Measurements from ENCODE around the gene C1orf232. TPM values are rescaled to one million over a fixed set of nuclear protein-coding genes. Genes with fewer than 3 reads are reported as not detected.

C1orf232 gene
- polyA plus RNA-seq, 4 donors: 0.56 TPM; not detected in 3

DNA sequence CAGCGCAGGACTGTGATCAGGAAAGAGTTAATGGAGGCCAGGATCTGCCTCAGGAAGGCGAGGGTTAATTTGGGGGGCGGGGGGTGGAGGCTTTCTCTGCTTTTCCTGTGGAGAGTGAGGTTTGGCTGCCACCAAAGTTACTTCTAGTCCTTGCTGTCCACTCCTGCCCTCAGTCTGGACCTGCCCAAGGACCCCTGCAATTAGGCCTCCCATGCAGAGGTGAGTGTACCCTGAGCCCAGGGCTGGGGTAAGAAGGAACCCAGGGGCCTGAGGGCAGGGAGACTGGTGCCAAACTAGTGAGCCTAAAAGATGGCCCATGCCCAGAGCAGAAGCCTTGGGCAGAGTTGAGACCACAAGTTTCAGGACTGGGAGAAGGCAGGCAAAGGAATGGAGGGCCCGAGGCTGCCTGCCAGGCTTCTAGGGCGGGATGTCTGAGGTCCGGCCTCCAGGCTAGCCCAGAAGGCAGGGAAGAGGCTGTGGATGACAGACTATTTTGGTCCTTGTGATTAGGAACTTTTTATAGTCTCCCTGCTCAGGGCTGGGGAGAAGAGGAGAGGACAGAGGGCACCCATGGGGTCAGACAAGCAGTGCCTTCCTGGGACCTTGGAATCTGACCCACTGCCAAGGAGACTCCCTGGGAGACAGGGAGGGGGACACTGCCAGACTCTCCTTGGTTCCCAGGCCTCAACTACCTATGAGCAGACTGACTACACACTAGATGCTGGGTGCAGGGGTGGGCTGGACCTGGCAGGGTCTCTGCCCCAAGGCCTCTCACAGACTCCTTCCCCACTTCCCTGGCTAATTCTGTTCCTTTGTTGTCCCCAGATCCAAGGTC is 9.6 kb downstream of the C1orf232 start, which contains the start of gene FAM110D:
Gene FAM110D (plus strand): TSS at position 172 of the 835 bp plus-strand sequence. CDS start 2,213 bp downstream, outside the sequence.
- no peak for DNase-seq (ENCODE audit: low read depth in 4 of 4, low spot score in 3 of 4)

DNA sequence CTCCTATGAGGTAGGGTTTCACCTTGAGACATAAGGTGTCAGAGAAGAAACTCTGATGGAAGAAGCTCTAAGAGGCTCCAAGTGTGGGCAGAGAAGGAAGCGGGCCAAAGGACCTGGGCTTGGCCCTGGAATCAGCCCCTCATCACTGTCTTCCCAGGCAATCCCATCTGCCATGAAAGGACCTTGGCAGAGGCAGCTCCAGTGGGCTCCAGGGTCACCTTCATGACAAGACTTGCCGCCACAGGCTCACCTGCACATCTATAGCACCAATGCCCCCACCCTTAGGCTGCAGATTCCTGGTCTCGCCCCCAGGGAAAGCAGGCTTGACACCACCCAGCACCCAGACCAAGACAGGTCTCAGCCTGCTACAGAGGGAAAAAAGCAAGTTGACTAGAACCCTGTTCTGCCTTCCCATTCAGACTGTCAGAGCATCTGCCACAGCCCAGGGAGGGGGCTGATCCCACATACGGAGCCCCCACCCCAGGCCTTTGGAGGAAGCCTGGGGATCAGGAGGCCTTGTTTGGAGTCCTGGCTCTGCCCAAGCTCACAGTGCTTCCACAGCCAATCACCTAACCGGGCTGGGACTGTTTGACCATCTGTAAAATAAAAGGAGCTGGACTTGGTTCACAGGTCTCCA is 10.4 kb downstream of the C1orf232 start:
- DNase-seq (ENCODE audit: low read depth in 4 of 4, low spot score in 3 of 4): no peak

- DNase-seq (ENCODE audit: low read depth in 4 of 4, low spot score in 3 of 4): no peak
Observed at GRCh38 chr1:26156285-26157038, 12.3 kb downstream of the C1orf232 start.

DNA sequence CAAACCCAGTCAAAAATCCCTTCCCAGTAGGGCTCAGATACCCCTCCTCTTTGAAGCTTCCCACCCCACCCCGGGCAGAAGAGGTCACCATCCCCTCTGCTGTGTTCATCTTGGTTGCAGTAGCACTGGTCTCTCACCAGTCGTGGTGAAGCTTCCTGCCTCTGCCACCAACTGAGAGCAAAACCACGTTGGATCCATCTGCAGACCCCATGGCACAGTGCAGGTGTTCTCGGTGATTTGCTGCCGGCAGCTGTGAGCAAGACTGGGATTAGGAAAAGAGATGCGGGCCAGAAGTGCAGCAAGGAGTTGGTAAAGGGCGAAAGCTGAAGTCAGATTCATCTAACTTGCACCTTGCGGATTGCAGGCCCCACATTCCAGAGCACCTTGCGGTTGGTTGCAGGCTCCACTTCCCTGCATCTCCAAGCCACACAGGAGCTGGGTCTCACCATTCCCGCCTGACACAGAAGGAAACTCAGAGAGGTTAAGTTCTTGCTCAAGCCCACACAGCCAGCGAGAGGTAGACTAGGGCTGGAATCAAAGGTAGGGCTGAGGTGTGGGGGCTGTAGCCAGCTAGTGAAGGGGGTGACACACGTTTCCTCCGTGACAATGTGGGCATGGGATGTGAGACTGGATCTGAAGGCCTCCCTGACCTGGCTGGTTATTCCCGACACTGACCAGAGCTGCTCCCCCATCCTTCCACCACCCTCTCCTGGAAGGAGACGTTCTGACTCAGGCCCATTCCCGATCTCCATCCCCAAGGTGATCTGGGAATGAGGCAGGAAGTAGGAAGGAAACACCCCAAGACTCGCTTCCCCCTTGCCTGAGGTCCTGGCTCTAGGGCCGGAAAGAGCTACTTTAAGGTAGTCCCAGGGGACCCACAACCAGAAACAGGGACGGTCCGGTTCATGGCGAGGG is 13.1 kb downstream of the C1orf232 start:
- DNase-seq (ENCODE audit: low read depth in 4 of 4, low spot score in 3 of 4): no peak

GRCh38 chr1:26154750-26155149 is 14.0 kb downstream of the C1orf232 start:
- DNase-seq (ENCODE audit: low read depth in 4 of 4, low spot score in 3 of 4): no peak

GRCh38 chr1:26153966-26154532 is 14.7 kb downstream of the C1orf232 start:
- DNase-seq (ENCODE audit: low read depth in 4 of 4, low spot score in 3 of 4): no peak

GRCh38 chr1:26148887-26149286 is 19.9 kb downstream of the C1orf232 start:
- DNase-seq (ENCODE audit: low read depth in 4 of 4, low spot score in 3 of 4): no peak

DNA sequence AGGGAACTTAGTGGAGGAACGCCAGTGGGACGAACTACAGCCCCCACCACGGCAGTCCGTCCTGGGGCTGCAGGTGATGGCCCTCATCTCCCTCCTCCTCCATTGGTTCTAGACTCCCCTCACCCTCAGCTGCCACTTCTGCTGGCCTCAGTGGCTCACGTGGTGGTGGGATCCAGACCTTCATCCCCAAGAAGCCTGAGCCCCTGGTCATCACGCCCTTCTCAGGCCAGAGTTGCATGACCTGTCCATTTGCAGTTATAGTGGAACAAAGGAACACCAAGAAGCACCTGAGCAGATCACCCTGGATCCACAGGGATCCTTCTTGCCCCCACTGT is 22.8 kb downstream of the C1orf232 start:
- DNase-seq (ENCODE audit: low read depth in 4 of 4, low spot score in 3 of 4): no peak

GRCh38 chr1:26145041-26145959 is 23.5 kb downstream of the C1orf232 start:
- no peak for DNase-seq (ENCODE audit: low read depth in 4 of 4, low spot score in 3 of 4)

GRCh38 chr1:26142159-26142558 is 26.6 kb downstream of the C1orf232 start:
- no peak for DNase-seq (ENCODE audit: low read depth in 4 of 4, low spot score in 3 of 4)

GRCh38 chr1:26138974-26139558 is 29.7 kb downstream of the C1orf232 start:
- no peak for DNase-seq (ENCODE audit: low read depth in 4 of 4, low spot score in 3 of 4)

DNA sequence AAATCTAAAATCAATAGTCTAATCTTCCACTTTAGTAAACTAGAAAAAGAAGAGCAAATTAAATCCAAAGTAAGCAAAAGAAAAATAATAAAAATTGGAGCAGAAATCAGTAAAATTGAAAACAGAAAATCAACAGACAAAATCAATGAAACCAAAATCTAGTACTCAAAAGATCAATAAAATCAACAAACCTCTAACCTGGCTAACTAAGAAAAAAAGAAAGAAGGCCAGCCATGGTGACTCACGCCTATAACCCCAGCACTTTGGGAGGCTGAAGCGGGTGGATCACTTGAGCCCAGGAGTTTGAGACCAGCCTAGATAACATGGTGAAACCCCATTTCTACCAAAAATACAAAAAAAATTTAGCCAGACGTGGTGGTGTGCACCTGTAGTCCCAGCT is 34.3 kb downstream of the C1orf232 start:
- no peak for DNase-seq (ENCODE audit: low read depth in 4 of 4, low spot score in 3 of 4)

DNA sequence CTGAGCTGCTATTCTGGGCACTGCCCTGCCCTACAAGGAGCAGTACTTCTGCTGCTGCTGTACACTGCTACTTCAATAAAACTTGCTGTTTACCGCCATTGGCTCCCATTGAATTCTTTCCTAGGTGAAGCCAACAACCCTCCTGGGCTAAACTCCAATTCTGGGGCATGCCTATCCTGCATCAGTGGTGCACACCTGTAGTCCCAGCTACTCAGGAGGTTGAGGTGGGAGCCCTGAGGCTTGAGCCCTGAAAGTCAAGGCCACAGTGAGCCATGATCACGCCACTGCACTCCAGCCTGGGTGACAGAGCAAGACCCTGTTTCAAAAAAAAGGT is 36.0 kb downstream of the C1orf232 start:
- no peak for DNase-seq (ENCODE audit: low read depth in 4 of 4, low spot score in 3 of 4)

DNA sequence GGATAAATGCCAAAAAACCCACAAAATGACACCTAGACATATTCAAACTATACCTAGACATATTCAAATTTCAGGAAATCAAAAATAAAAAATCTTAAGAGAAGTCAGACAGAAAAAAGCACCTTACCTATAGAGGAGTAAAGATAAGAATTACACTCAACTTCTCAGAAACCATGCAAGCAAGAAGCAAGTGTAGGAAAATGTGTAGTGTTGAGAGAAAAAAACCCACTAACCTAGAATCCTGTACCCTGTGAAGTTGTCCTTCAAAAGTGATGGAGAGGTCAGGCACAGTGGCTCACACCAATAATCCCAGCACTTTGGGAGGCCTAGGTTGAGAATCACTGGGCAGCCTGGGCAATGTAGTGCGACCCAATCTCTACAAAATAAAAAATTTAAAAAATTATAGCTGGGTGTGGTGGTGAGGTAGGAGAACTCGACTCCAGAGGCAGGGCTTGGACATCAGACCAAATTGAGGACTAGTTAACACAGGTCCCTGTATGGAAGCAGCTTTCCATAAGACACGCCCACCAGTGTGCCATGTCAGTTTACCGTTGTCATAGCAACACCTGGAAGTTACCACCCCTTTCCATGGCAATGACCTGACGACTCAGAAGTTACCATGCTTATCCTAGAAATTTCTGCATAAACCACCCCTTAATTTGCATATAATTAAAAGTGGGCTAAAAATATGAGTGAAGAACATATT is 36.5 kb downstream of the C1orf232 start:
- DNase-seq (ENCODE audit: low read depth in 4 of 4, low spot score in 3 of 4): no peak

DNA sequence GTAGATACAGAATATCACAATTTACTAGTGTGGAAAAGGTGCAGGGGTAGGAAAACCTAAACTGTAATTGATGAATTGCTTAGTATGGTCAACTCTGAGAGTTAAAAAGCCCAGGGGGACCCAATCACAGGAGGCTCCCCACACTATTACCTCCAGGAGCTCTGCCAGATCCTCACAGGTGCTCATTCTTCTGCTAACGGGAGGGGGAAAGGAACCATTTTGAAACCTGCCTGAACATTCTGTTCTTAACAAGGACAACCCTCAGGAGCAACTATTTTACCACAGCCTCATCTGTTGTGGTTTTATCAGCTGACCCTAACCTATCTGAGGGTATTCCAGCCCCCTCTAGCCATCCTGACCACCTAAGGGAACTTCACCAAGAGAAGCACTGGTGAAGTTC is 38.1 kb downstream of the C1orf232 start:
- no peak for DNase-seq (ENCODE audit: low read depth in 4 of 4, low spot score in 3 of 4)

- DNase-seq (ENCODE audit: low read depth in 4 of 4, low spot score in 3 of 4): no peak
Observed at GRCh38 chr1:26129778-26130177, 39.0 kb downstream of the C1orf232 start.

DNA sequence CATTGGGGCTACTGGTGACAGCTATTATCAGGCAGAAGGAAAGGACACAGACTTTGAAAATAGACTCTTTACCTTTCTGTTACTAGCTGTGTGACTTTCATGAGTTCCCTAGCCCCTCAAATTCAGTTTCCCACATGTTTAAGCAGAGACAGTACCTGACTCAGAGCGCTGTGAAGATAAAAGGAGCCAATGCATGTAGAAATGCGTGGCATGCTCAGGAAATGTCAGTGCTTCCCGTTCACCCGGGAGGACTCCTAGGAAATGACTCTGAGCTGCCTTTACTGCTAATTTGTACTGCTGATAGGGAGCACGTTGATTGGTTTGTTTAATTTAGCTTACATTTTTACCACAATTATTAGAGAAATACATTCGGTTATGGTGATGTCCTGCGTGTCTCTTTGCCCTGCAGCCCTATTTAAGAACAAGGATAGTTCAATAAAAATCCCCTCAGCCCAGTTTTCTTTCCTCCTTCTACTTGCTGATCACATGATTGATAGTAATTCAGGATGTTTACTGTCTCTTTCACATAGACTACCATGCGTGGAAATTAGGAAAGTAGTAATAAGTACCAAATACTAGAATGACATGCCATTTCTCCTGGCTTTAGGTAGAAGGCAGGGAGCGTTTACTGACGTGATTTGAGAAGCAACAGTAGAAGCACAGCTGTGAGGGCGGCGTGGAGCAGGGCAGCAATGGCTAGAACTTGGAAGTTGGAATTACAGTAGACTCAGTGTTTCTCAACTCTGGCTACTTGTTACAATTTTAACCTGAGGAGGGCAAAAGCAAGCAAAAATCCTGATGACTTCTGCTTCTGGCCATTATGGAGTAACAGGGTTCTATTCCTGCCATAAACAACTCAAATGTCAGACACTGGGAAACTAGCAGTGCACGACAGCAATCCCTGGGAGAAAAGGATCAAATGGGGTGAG is 41.3 kb downstream of the C1orf232 start:
- DNase-seq (ENCODE audit: low read depth in 4 of 4, low spot score in 3 of 4): no peak

Data from left renal pelvis (tissue), 4 donors.